K562 (cell line): ENCODE results near the gene SMAGP. TPM values are rescaled to one million over a fixed set of nuclear protein-coding genes. Genes with fewer than 3 reads are reported as not detected.
"Not testable (repeated sequence)": the region's sequence is repeated elsewhere in the genome, so short reads cannot be mapped to it uniquely, and the experiment has no call there.

Experiments used
- ATAC-seq: fragments of 200-7000 bp; cut with Tn5 transposase; 3 replicates; pipeline ENCODE4 v1.9.1; 2020; ENCODE audit warnings: moderate library complexity
- BruUV-seq: library from RNA; stranded (reverse); fragments of 400-500 nt; replicated peaks from 2 replicates; lab custom pipeline; 2021; lab: Mats Ljungman, UMichigan
- CTCF ChIA-PET: fragments of 300-600 bp; formaldehyde crosslinking; extraction: SDS; loops from one replicate; lab custom pipeline; 2021; ENCODE audit warnings: low intra/inter-chr PET ratio; lab: Yijun Ruan, JAX
- POLR2A ChIA-PET: fragments of 300-600, 350-650 bp; sonication (Branson Sonifier 250); formaldehyde crosslinking; extraction: SDS; loops from one replicate; lab custom pipeline; 2021; ENCODE audit warnings: antibody characterized with exemption, inconsistent platforms; lab: Yijun Ruan, JAX
- DNase-seq, 4 experiments: peaks; one replicate each; pipeline versions ENCODE4 v3.0.0 to v3.0.0-alpha.2; 2011 to 2018; ENCODE audit warnings: low spot score in 3 of 4, mixed read lengths in 3 of 4; ENCODE audit errors: extremely low read depth in 1 of 4
- FAIRE-seq: peaks from 2 replicates; lab custom pipeline; 2011; peaks lifted over from hg19 to GRCh38; lab: Jason Lieb, UNC
- H2AFZ ChIP-seq: 2 replicates; pipeline ENCODE4 v1.6.0; 2011; ENCODE audit warnings: low read depth, low read length, control low read depth, inconsistent platforms
- H3K27ac ChIP-seq: fragments of 200-600 bp; 3 replicates; pipeline ENCODE4 v1.8.0; 2011; ENCODE audit warnings: low read depth, mild to moderate bottlenecking, control low read depth, inconsistent platforms, low read length, moderate library complexity, mixed read lengths; ENCODE audit errors: extremely low read depth
- H3K27me3 ChIP-seq, 2 experiments: fragments of 300-600 bp in 1 of 2; 2 replicates in 1 of 2; 3 replicates in 1 of 2; pipeline versions ENCODE4 v1.6.0 to v1.8.0; 2011; ENCODE audit warnings: inconsistent platforms in 2 of 2, low read length in 2 of 2, mild to moderate bottlenecking in 1 of 2, mixed read lengths in 1 of 2, moderate library complexity in 1 of 2; ENCODE audit not compliant: control insufficient read depth in 2 of 2, insufficient read depth in 2 of 2
- H3K36me3 ChIP-seq: fragments of 300-600 bp; 3 replicates; pipeline ENCODE4 v1.8.0; 2011; ENCODE audit warnings: mild to moderate bottlenecking, low read length, inconsistent platforms; ENCODE audit not compliant: control insufficient read depth, insufficient read depth
- H3K4me1 ChIP-seq, 2 experiments: fragments of 200-600 bp in 1 of 2; replicated peaks in 1 of 2; 2 replicates in 1 of 2; 3 replicates in 1 of 2; pipeline versions ENCODE4 v1.5.1 to v1.8.0; 2011; ENCODE audit warnings: inconsistent platforms in 2 of 2, low read length in 2 of 2, mild to moderate bottlenecking in 1 of 2, mixed read lengths in 1 of 2, moderate library complexity in 1 of 2; ENCODE audit not compliant: control insufficient read depth in 2 of 2, insufficient read depth in 2 of 2
- H3K4me2 ChIP-seq: 2 replicates; pipeline ENCODE4 v1.6.1; 2011; ENCODE audit warnings: low read length, control low read depth, inconsistent platforms, mixed read lengths; ENCODE audit not compliant: insufficient read depth
- H3K4me3 ChIP-seq: fragments of 200-600 bp; sonication (generic), shearing (Covaris generic); 2 replicates; pipeline ENCODE4 v1.5.1; 2016; ENCODE audit warnings: control low read depth, inconsistent platforms
- H3K79me2 ChIP-seq: fragments of 200-600 bp; 3 replicates; pipeline ENCODE4 v1.8.0; 2011; ENCODE audit warnings: low read length, inconsistent platforms; ENCODE audit not compliant: control insufficient read depth, insufficient read depth
- H3K9ac ChIP-seq, 2 experiments: 2 replicates each; pipeline versions ENCODE4 v1.6.0 to v1.6.1; 2011; ENCODE audit warnings: low read depth in 2 of 2, low read length in 2 of 2, control low read depth in 1 of 2, inconsistent platforms in 1 of 2, mild to moderate bottlenecking in 1 of 2, mixed read lengths in 1 of 2; ENCODE audit not compliant: insufficient read depth in 1 of 2
- H3K9me1 ChIP-seq: one replicate; pipeline ENCODE4 v1.6.0; 2011; ENCODE audit warnings: inconsistent platforms, mild to moderate bottlenecking, low read length, moderate library complexity; ENCODE audit not compliant: control insufficient read depth, insufficient read depth
- H3K9me3 ChIP-seq: replicated peaks from 2 replicates; pipeline ENCODE4 v1.5.1; 2011; ENCODE audit warnings: low read depth, low read length, inconsistent platforms; ENCODE audit not compliant: control insufficient read depth, insufficient read depth
- H4K20me1 ChIP-seq: replicated peaks from 2 replicates; pipeline ENCODE4 v1.6.1; 2011; ENCODE audit warnings: low read length, inconsistent platforms, mixed read lengths; ENCODE audit not compliant: control insufficient read depth, insufficient read depth
- CEBPG ChIP-seq, 3 experiments: fragments of 200-800 bp in 1 of 3; sonication (Bioruptor generic) in 1 of 3; sonication (generic) in 1 of 3; formaldehyde crosslinking in 1 of 3; IDR thresholded peaks in 2 of 3; conservative IDR thresholded peaks in 1 of 3; 2 replicates each; pipeline versions ENCODE4 v1.6.1 to v1.8.0; 2016 to 2022; ENCODE audit warnings: missing compliant biosample characterization in 2 of 3, missing genetic modification characterization in 2 of 3, mild to moderate bottlenecking in 1 of 3, missing genetic modification reagents in 1 of 3
- CTCF ChIP-seq, 3 experiments: IDR thresholded peaks in 2 of 3; conservative IDR thresholded peaks in 1 of 3; 2 replicates each; pipeline ENCODE4 v1.5.1; 2011 to 2012; ENCODE audit warnings: low read length in 3 of 3, mild to moderate bottlenecking in 3 of 3, control low read depth in 2 of 3, improper control_type of control experiment in 1 of 3, inconsistent platforms in 1 of 3, low read depth in 1 of 3, mixed read lengths in 1 of 3, moderate library complexity in 1 of 3; ENCODE audit not compliant: insufficient read depth in 2 of 3
- SLC30A9 ChIP-seq: fragments of 250-450 bp; sonication (Bioruptor Pico); IDR thresholded peaks from 2 replicates; pipeline ENCODE4 v1.8.0; 2022; ENCODE audit warnings: mild to moderate bottlenecking, moderate library complexity
- ZNF121 ChIP-seq: sonication (generic); formaldehyde crosslinking; conservative IDR thresholded peaks from 2 replicates; pipeline ENCODE4 v1.8.0; 2022; ENCODE audit warnings: missing genetic modification reagents
- WGBS: fragments of 100-300 bp; shearing (Covaris generic); methylation state at CpG from one replicate; pipeline ENCODE4 v1.1.6; 2016; ENCODE audit warnings: low coverage, mixed read lengths; ENCODE audit not compliant: insufficient coverage; ENCODE audit errors: missing lambda C conversion rate; 5-methylcytosine and 5-hydroxymethylcytosine counted together
- in situ Hi-C: fragments of 300-500 bp; cut with MboI; formaldehyde crosslinking; loops from 4 replicates; pipeline ENCODE4 v1.15.0; 2018; ENCODE audit warnings: inconsistent platforms, mixed read lengths
- intact Hi-C: fragments of 100-400 bp; cut with micrococcal nuclease; formaldehyde crosslinking; loops from 2 replicates; pipeline ENCODE4 v1.14.2; 2022
- polyA plus RNA-seq, 8 experiments: library from polyadenylated mRNA; depleted of rRNA in 4 of 8; stranded (reverse) in 5 of 8; unstranded in 3 of 8; fragments of >200 nt; fragmentation: Nextera tagmentation in 2 of 8; fragmentation: Illumina TruSeq in 1 of 8; extraction: Ambion mirVana in 2 of 8; extraction: Trizol in 1 of 8; gene quantifications; 2 replicates each; pipeline versions ENCODE4 v1.2.1 to v1.2.3, GENCODE V29; 2011 to 2014; ENCODE audit warnings: inconsistent platforms in 1 of 8, missing spikeins in 1 of 8
- total RNA-seq, 7 experiments: library from RNA; depleted of rRNA in 6 of 7; stranded (reverse); fragments of >200 nt in 6 of 7; fragmentation: Illumina TruSeq in 2 of 7; extraction: Trizol in 2 of 7; gene quantifications; 2 replicates each; pipeline versions ENCODE4 v1.2.1 to v1.2.3, GENCODE V29; 2011 to 2021; ENCODE audit warnings: low replicate concordance in 1 of 7

Gene SMAGP
- total and polyA plus RNA-seq, 9 of the 15 experiments (the other 6 are each of a cell fraction or from before 2014, with no cell fraction given) = 23.1 to 62.3 (median 29.9) TPM

DNA sequence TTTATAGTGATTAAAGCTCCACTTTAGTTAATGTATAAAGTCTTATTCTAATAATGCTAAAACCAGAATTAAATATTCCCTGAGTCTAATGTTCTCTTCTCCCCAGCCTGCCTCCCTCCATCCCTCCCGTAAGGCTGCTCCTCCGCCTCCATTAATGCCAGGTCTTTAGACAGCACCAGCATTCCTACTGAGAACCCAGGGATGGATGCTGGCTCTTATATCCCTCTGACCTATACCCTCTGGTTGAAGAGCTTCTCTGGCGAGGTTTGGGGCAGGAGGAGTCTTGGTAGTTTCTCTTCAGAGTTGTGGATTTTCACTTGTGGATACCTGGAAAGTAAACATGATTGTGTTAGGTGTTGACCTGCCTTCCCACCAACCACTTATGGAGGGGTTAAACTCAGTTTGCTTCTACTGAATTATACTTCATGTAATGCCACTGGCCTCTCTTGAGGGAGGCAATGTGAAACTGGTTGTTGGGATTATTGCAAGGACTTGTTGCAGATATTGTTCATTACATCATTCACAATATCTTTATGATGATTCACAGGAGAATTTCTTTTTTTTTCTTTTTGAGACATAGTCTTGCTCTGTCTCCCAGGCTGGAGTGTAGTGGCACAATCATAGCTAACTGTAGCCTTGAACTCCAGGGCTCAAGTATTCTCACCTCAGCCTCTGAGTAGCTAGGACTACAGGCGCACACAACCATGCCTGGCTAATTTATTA lies 11.1 kb upstream of the SMAGP start:
- intact Hi-C loops (no loop called here), in situ Hi-C loops (no loop called here)
- Histone ChIP-seq H3K9me1 (no peaks in the 10 kb centered on the region), H3K9me3 (no peaks in the 10 kb centered on the region), H3K4me2 (no peak overlapping the region), H3K4me3 (no peak overlapping the region), H3K27me3 (peaks cover 0 to 4% of the 10 kb centered on the region in 2 experiments; a peak in 2 of 5 replicates), H2AFZ (no peak overlapping the region), H3K36me3 (no peaks in the 10 kb centered on the region), H3K27ac (no peak overlapping the region), H4K20me1 (no peaks in the 10 kb centered on the region), H3K79me2 (no peaks in the 10 kb centered on the region), H3K9ac (no peak overlapping the region), H3K4me1 (no peaks in the 10 kb centered on the region; a peak in 1 of 5 replicates)
- TF ChIP-seq SLC30A9 (CRISPR knock-in tag) (no peak), CEBPG (CRISPR knock-in tag; IDR thresholded peaks at IDR 0.05) (no peak), CEBPG (tag; conservative IDR thresholded peaks at IDR 0.05 in 1 of 2, IDR thresholded peaks at IDR 0.05 in 1 of 2) (0 out of 4 replicates have a peak, but pooled peaks of 1 of the 2 experiments have one; percentile 18)
- BruUV-seq = no TSS peak
- ATAC-seq (no peak), DNase-seq (no peak), FAIRE-seq (no peak)
- 9% methylated on average over 4 of the region's 4 CpGs for WGBS
- ChIA-PET POLR2A (no interaction called here), CTCF (no interaction called here)

DNA sequence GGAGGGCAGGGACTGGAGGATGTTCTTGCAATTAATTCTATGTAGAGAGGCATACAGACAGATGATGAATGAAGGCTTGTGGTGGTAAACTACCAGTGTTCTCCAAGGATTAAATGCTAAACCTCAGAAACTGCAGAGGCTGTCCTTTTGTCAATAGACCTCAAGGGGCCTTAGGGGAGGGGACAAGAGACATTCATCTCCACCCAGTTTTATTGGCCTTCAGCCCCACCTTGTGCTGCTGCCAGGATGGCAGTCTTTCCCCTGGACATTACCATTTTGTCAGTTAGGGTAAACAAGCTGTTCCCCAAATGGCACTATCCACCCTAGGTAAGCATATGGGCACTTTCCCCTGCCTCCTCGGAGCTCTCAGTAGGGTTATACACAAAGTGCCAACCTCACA lies 4.9 kb upstream of the SMAGP start:
- Histone ChIP-seq H3K27ac (no peak overlapping the region), H3K79me2 (no peaks in the 10 kb centered on the region; the same call in 2 of the 3 replicates), H3K4me1 (peaks cover 5 to 9% of the 10 kb centered on the region in 2 experiments; a peak in 4 of 5 replicates), H3K27me3 (no peaks in the 10 kb centered on the region; a peak in 1 of 5 replicates), H3K4me2 (no peak overlapping the region), H2AFZ (no peak overlapping the region), H3K9ac (no peak overlapping the region), H3K9me3 (no peaks in the 10 kb centered on the region), H4K20me1 (no peaks in the 10 kb centered on the region; the same call in 1 of the 2 replicates)
- no peak for ATAC-seq
- 43% methylated on average over 1 of the region's 1 CpG for WGBS
- in situ Hi-C loops = no loop called here
- TF ChIP-seq ZNF121 (CRISPR knock-in tag) (no peak), CTCF (IDR thresholded peaks at IDR 0.05 in 2 of 3, conservative IDR thresholded peaks at IDR 0.05 in 1 of 3; ENCODE audit: insufficient read depth in 2 of 3, low read depth in 1 of 3, low read length in 3 of 3) (0 out of 6 replicates have a peak, but pooled peaks of 1 of the 3 experiments have one; percentile 9)
- TF ChIP-seq, all 486 proteins: peak for 1
- FAIRE-seq (no peak), DNase-seq (no peak)
- no TSS peak for BruUV-seq
- intact Hi-C loops = no loop called here
- Histone ChIP-seq H3K36me3 (no peaks in the 10 kb centered on the region), H3K4me3 (no peak overlapping the region), H3K9me1 (no peaks in the 10 kb centered on the region)
- POLR2A ChIA-PET = interaction anchor here (0.6 to 1.2 kb wide), 2 partner anchors 66 to 1758 kb away, joined by 3 to 4 read pairs; no protein-coding TSS in a partner anchor
- CTCF ChIA-PET = no interaction called here

DNA sequence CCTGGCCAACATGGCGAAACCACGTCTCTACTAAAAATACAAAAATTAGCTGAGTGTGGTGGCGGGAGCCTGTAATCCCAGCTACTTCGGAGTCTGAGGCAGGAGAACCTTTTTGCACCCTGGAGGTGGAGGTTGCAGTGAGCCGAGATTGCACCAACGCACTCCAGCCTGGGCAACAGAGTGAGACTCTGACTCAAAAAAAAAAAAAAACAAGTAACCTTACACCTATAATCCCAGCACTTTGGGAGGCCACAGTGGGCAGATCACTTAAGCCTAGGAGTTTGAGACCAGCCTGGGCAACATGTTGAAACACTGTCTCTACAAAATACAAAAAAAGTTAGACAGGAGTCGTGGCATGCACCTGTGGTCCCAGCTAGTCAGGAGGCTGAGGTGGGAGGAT lies 2.6 kb upstream of the SMAGP start:
- Histone ChIP-seq H3K79me2 (peaks cover 14% of the 10 kb centered on the region), H3K4me1 (peaks cover 16 to 17% of the 10 kb centered on the region in 2 experiments; a peak in 4 of 5 replicates)
- BruUV-seq, in situ Hi-C loops, H2AFZ ChIP-seq, H4K20me1 ChIP-seq, ATAC-seq, H3K27ac ChIP-seq, POLR2A ChIA-PET, H3K9me3 ChIP-seq, H3K9me1 ChIP-seq, H3K4me2 ChIP-seq, H3K4me3 ChIP-seq, intact Hi-C loops, FAIRE-seq, H3K36me3 ChIP-seq, H3K9ac ChIP-seq, H3K27me3 ChIP-seq, DNase-seq: not testable (repeated sequence)
- CTCF ChIA-PET = interaction anchor here (0.6 kb wide), 2 partner anchors 92 to 727 kb away, joined by 3 read pairs; no protein-coding TSS in a partner anchor
- WGBS = 67% methylated on average over 6 of the region's 7 CpGs
